ENCODE results near the gene LYRM7.
A peak's percentile ranks its signal among the peaks of the same experiment; 100 is the strongest.
"Not testable (repeated sequence)": the region's sequence is repeated elsewhere in the genome, so short reads cannot be mapped to it uniquely, and the experiment has no call there.

LYRM7 gene

DNA sequence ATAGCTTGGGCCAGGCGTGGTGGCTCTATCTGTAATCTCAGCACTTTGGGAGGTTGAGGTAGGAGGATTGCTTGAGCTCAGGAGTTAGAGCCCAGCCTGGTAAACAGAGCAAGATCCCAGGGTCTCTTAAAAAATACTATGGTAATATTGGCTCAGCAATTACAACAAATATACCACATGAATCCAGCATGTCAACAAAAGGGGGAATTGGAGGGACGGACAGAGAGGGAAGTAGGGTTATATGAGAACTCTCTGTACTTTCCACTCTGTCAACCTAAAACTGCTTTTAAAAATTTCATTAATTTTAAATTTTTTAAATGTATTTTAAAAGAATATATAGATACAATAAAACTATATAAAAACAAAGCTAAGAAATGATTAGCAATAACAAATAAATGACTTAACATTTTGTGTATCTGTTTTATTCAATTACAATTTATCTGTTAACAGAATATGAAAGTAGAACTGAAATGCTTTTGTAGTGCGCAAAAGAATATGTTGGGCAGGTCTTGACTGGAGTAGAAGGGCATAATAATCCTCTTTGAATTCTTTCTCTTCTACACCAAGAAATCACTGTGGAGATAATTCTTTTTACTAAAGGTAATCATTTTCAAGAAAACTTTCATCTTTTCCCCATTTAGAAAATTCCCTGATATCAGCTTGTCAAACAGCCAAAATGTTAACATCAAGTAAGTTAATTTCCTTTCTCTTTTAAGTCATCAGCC, 80.2 kb downstream of the LYRM7 start:
- Histone ChIP-seq H3K27me3 (ENCODE audit: insufficient read depth, low read length, poor library complexity, severe bottlenecking) (no peaks in the 10 kb centered on the region), H3K4me1 (ENCODE audit: insufficient read depth, low read length, poor library complexity, severe bottlenecking) (peaks cover 42% of the 10 kb centered on the region), H3K4me3 (ENCODE audit: low read length, poor library complexity, severe bottlenecking) (no peak overlapping the region), H3K9me2 (replicated peaks; ENCODE audit: low read depth, low read length) (no peaks in the 10 kb centered on the region), H3K36me3 (ENCODE audit: insufficient read depth, low read length) (no peaks in the 10 kb centered on the region), H3K79me2 (ENCODE audit: insufficient read depth, low read length) (peaks cover 8% of the 10 kb centered on the region; the same call in 1 of the 2 replicates), H3F3A (ENCODE audit: low read depth) (peaks cover 3% of the 10 kb centered on the region; the same call in 1 of the 2 replicates), H3K9me3 (ENCODE audit: insufficient read depth, low read depth, low read length) (no peaks in the 10 kb centered on the region), H4K20me1 (ENCODE audit: insufficient read depth, low read length, poor library complexity, severe bottlenecking) (no peaks in the 10 kb centered on the region), H3K9ac (ENCODE audit: low read depth, low read length, poor library complexity, severe bottlenecking) (peak overlapping the region; percentile 27), H3K4me2 (ENCODE audit: low read depth, low read length, poor library complexity, severe bottlenecking) (peak overlapping the region; percentile 27), H2AFZ (ENCODE audit: low read length) (no peak overlapping the region)
- no peak for TF ChIP-seq EZH2phosphoT487 (IDR thresholded peaks at IDR 0.05; ENCODE audit: borderline replicate concordance)

GRCh38 chr5:131252824-131253171, 82.1 kb downstream of the LYRM7 start:
- H3K79me2 ChIP-seq (ENCODE audit: insufficient read depth, low read length): peaks cover 14% of the 10 kb centered on the region; the same call in 1 of the 2 replicates
- peaks cover 56% of the 10 kb centered on the region for H3K4me1 ChIP-seq (ENCODE audit: insufficient read depth, low read length, poor library complexity, severe bottlenecking)
- H3K4me3 ChIP-seq (ENCODE audit: low read length, poor library complexity, severe bottlenecking): peak overlapping the region; percentile 68
- no peak for TF ChIP-seq EZH2phosphoT487 (IDR thresholded peaks at IDR 0.05; ENCODE audit: borderline replicate concordance)
- TF ChIP-seq, protein P1, sequence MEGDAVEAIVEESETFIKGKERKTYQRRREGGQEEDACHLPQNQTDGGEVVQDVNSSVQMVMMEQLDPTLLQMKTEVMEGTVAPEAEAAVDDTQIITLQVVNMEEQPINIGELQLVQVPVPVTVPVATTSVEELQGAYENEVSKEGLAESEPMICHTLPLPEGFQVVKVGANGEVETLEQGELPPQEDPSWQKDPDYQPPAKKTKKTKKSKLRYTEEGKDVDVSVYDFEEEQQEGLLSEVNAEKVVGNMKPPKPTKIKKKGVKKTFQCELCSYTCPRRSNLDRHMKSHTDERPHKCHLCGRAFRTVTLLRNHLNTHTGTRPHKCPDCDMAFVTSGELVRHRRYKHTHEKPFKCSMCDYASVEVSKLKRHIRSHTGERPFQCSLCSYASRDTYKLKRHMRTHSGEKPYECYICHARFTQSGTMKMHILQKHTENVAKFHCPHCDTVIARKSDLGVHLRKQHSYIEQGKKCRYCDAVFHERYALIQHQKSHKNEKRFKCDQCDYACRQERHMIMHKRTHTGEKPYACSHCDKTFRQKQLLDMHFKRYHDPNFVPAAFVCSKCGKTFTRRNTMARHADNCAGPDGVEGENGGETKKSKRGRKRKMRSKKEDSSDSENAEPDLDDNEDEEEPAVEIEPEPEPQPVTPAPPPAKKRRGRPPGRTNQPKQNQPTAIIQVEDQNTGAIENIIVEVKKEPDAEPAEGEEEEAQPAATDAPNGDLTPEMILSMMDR (conservative IDR thresholded peaks at IDR 0.05; ENCODE audit: low read length): no peak
- no peaks in the 10 kb centered on the region for H3K36me3 ChIP-seq (ENCODE audit: insufficient read depth, low read length)
- H3K9ac ChIP-seq (ENCODE audit: low read depth, low read length, poor library complexity, severe bottlenecking): peak overlapping the region; percentile 64
- H3K9me2 ChIP-seq (replicated peaks; ENCODE audit: low read depth, low read length): no peaks in the 10 kb centered on the region
- H3K9me3 ChIP-seq (ENCODE audit: insufficient read depth, low read depth, low read length): no peaks in the 10 kb centered on the region
- 0 out of 2 replicates have a peak overlapping the region, but pooled peaks have one; percentile 52 for H2AFZ ChIP-seq (ENCODE audit: low read length)
- no peaks in the 10 kb centered on the region for H3K27me3 ChIP-seq (ENCODE audit: insufficient read depth, low read length, poor library complexity, severe bottlenecking)
- H3F3A ChIP-seq (ENCODE audit: low read depth): peaks cover 3% of the 10 kb centered on the region; the same call in 1 of the 2 replicates
- H4K20me1 ChIP-seq (ENCODE audit: insufficient read depth, low read length, poor library complexity, severe bottlenecking): no peaks in the 10 kb centered on the region
- H3K4me2 ChIP-seq (ENCODE audit: low read depth, low read length, poor library complexity, severe bottlenecking): peak overlapping the region; percentile 74

- H3K4me3 ChIP-seq (ENCODE audit: low read length, poor library complexity, severe bottlenecking); H4K20me1 ChIP-seq (ENCODE audit: insufficient read depth, low read length, poor library complexity, severe bottlenecking); H3K36me3 ChIP-seq (ENCODE audit: insufficient read depth, low read length); H3K27me3 ChIP-seq (ENCODE audit: insufficient read depth, low read length, poor library complexity, severe bottlenecking); H3K9me3 ChIP-seq (ENCODE audit: insufficient read depth, low read depth, low read length); H2AFZ ChIP-seq (ENCODE audit: low read length); H3F3A ChIP-seq (ENCODE audit: low read depth); H3K9me2 ChIP-seq (replicated peaks; ENCODE audit: low read depth, low read length): not testable (repeated sequence)
- Histone ChIP-seq H3K9ac (ENCODE audit: low read depth, low read length, poor library complexity, severe bottlenecking) (peak overlapping the region; percentile 64), H3K79me2 (ENCODE audit: insufficient read depth, low read length) (peaks cover 21% of the 10 kb centered on the region; the same call in 1 of the 2 replicates), H3K4me2 (ENCODE audit: low read depth, low read length, poor library complexity, severe bottlenecking) (peak overlapping the region; percentile 74), H3K4me1 (ENCODE audit: insufficient read depth, low read length, poor library complexity, severe bottlenecking) (peaks cover 66% of the 10 kb centered on the region)
Observed at GRCh38 chr5:131254025-131254424, 83.3 kb downstream of the LYRM7 start.

- Histone ChIP-seq H3K27me3 (ENCODE audit: insufficient read depth, low read length, poor library complexity, severe bottlenecking) (no peaks in the 10 kb centered on the region), H3K36me3 (ENCODE audit: insufficient read depth, low read length) (no peaks in the 10 kb centered on the region), H3K9me3 (ENCODE audit: insufficient read depth, low read depth, low read length) (no peaks in the 10 kb centered on the region), H3K4me1 (ENCODE audit: insufficient read depth, low read length, poor library complexity, severe bottlenecking) (peaks cover 69% of the 10 kb centered on the region), H3K9ac (ENCODE audit: low read depth, low read length, poor library complexity, severe bottlenecking) (no peak overlapping the region), H2AFZ (ENCODE audit: low read length) (no peak overlapping the region), H3K4me3 (ENCODE audit: low read length, poor library complexity, severe bottlenecking) (no peak overlapping the region), H3K9me2 (replicated peaks; ENCODE audit: low read depth, low read length) (no peaks in the 10 kb centered on the region), H4K20me1 (ENCODE audit: insufficient read depth, low read length, poor library complexity, severe bottlenecking) (no peaks in the 10 kb centered on the region), H3K79me2 (ENCODE audit: insufficient read depth, low read length) (peaks cover 21% of the 10 kb centered on the region; the same call in 1 of the 2 replicates), H3F3A (ENCODE audit: low read depth) (peaks cover 3% of the 10 kb centered on the region; the same call in 1 of the 2 replicates), H3K4me2 (ENCODE audit: low read depth, low read length, poor library complexity, severe bottlenecking) (peak overlapping the region; percentile 24)
- no peak for TF ChIP-seq EZH2phosphoT487 (IDR thresholded peaks at IDR 0.05; ENCODE audit: borderline replicate concordance)
- TF ChIP-seq, protein P1 (conservative IDR thresholded peaks at IDR 0.05; ENCODE audit: low read length): no peak
Observed at GRCh38 chr5:131254741-131255140, 84.0 kb downstream of the LYRM7 start.

Data from Loucy (cell line).